Nephron progenitor cell (in vitro differentiated cells): ENCODE data around the gene TTC23.

ENCODE experiments used
- DNase-seq: peaks from one replicate; pipeline ENCODE4 v3.0.0; 2021
- H3K27ac Mint-ChIP-seq: 2 replicates; pipeline ENCODE4 v1.8.0; 2021; ENCODE audit warnings: mild to moderate bottlenecking, moderate library complexity, mixed read lengths
- H3K27me3 Mint-ChIP-seq: 2 replicates; pipeline ENCODE4 v1.8.0; 2021; ENCODE audit warnings: mild to moderate bottlenecking, low read depth, mixed read lengths; ENCODE audit not compliant: poor library complexity
- H3K36me3 Mint-ChIP-seq: 2 replicates; pipeline ENCODE4 v1.8.0; 2021; ENCODE audit warnings: low read depth, mixed read lengths
- H3K4me1 Mint-ChIP-seq: 2 replicates; pipeline ENCODE4 v1.8.0; 2021; ENCODE audit warnings: mixed read lengths
- H3K4me3 Mint-ChIP-seq: 2 replicates; pipeline ENCODE4 v1.8.0; 2021; ENCODE audit warnings: mild to moderate bottlenecking, moderate library complexity, mixed read lengths
- H3K9me3 Mint-ChIP-seq: 2 replicates; pipeline ENCODE4 v1.8.0; 2021; ENCODE audit warnings: mild to moderate bottlenecking, moderate library complexity, mixed read lengths
- CTCF ChIP-seq: fragments of 200-600 bp; sonication (generic); IDR thresholded peaks from 2 replicates; pipeline ENCODE4 v1.5.0; 2021; ENCODE audit warnings: antibody characterized with exemption

Gene TTC23

GRCh38 chr15:99213187-99213811 is 36.1 kb downstream of the TTC23 start:
- Mint-ChIP-seq H3K4me3 (no peak overlapping the region), H3K36me3 (peaks cover 29% of the 10 kb centered on the region), H3K27ac (no peak overlapping the region)

GRCh38 chr15:99212406-99212805 is 37.0 kb downstream of the TTC23 start:
- Mint-ChIP-seq H3K36me3 (peaks cover 20% of the 10 kb centered on the region), H3K4me3 (no peak overlapping the region), H3K27ac (no peak overlapping the region), H3K9me3 (no peaks in the 10 kb centered on the region), H3K27me3 (no peaks in the 10 kb centered on the region), H3K4me1 (peaks cover 13% of the 10 kb centered on the region)
- DNase-seq: no peak
- TF ChIP-seq CTCF: no peak

More at GRCh38 chr15:99213187-99213811, 36.1 kb downstream of the TTC23 start:
- Mint-ChIP-seq H3K4me1 (peaks cover 13% of the 10 kb centered on the region), H3K27me3 (no peaks in the 10 kb centered on the region), H3K9me3 (no peaks in the 10 kb centered on the region)
- DNase-seq: peak; percentile 74
- TF ChIP-seq CTCF: peak; percentile 91

DNA sequence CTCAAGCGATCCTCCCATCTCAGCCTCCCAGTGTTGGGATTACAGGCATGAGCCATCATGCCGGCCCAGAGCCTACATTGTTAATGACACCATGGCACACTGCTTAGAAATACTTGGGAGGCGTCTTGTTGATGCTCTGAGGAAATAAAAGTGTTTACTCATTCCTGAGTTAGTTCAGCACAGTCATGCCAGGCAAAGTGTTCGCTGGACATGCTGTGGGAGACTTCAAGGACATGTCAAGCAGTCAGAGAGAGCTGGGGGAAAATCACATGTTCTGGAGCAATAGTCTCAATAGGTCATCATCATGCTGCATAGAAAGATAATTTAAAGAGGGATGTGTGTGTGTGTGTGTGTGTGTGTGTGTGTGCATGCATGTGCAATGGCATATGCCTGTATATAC is 37.5 kb downstream of the TTC23 start:
- DNase-seq: no peak
- no peak for TF ChIP-seq CTCF
- Mint-ChIP-seq H3K36me3 (peaks cover 21% of the 10 kb centered on the region), H3K9me3 (peaks cover under 1% of the 10 kb centered on the region), H3K27me3 (no peaks in the 10 kb centered on the region), H3K4me1 (peaks cover 13% of the 10 kb centered on the region), H3K27ac (peak overlapping the region; percentile 44), H3K4me3 (no peak overlapping the region)

DNA sequence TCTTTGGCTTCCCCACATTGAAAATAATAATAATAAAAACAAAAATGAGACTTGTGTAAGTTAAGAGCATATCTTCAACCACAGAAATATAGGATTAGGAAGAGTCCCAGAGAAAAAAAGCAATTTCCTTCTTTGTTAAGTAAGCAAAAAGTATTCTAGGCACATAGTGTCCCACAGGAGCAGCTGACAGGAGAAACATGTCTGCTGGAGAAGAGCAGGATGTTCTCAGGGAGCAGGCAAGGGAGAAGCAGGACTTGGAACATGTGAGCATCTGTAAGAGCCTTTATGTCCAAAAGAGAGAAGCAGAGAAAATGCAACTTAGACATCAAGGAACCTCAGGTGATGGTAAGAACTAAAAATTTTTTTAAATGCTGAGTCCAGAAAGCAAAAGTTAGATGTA is 39.0 kb downstream of the TTC23 start:
- no peak overlapping the region for H3K4me3 Mint-ChIP-seq
- peaks cover 16% of the 10 kb centered on the region for H3K9me3 Mint-ChIP-seq
- no peak overlapping the region for H3K27ac Mint-ChIP-seq
- H3K4me1 Mint-ChIP-seq: peaks cover 13% of the 10 kb centered on the region
- H3K27me3 Mint-ChIP-seq: no peaks in the 10 kb centered on the region
- no peak for TF ChIP-seq CTCF
- peaks cover 29% of the 10 kb centered on the region for H3K36me3 Mint-ChIP-seq
- DNase-seq: no peak

DNA sequence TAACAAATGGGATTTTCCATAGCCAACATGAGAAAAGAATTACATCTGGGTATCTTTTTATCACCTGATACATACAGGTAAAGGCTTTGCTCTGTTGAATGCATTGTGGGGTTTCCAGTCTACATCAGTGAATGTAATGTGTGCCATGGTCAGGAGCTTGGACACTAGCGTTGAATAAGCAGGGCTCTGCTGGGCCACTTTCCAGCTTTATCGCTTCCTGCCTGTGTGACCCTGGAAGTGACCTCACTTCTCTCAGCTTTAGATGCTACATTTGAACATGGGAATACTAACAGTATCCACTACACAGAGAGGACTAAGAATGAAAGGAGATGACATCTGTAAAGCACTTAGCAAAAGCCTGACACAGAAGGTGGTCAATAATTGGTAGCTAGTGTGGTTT is 40.1 kb downstream of the TTC23 start:
- H3K27ac Mint-ChIP-seq: no peak overlapping the region

More for the DNA sequence above, 40.1 kb downstream of the TTC23 start:
- Mint-ChIP-seq H3K27me3 (no peaks in the 10 kb centered on the region), H3K4me3 (no peak overlapping the region), H3K4me1 (peaks cover 13% of the 10 kb centered on the region), H3K36me3 (peaks cover 32% of the 10 kb centered on the region), H3K9me3 (peaks cover 22% of the 10 kb centered on the region)
- no peak for TF ChIP-seq CTCF
- DNase-seq: no peak
